GM12878 (cell line): ENCODE results near the gene ZSCAN20. TPM values are rescaled to one million over a fixed set of nuclear protein-coding genes. Genes with fewer than 3 reads are reported as not detected.
A peak's percentile ranks its signal among the peaks of the same experiment; 100 is the strongest.

Source experiments
- HDAC2 ChIP-seq: fragments of 200-600 bp; sonication (generic); IDR thresholded peaks from 2 replicates; pipeline ENCODE4 v1.6.1; 2017
- IRF4 ChIP-seq: IDR thresholded peaks from 2 replicates; pipeline ENCODE4 v1.6.1; 2011; ENCODE audit warnings: low read depth, low read length
- MXI1 ChIP-seq: fragments of 150-350 bp; IDR thresholded peaks from 2 replicates; pipeline ENCODE4 v1.6.1; 2011; ENCODE audit warnings: low read depth, mild to moderate bottlenecking, inconsistent platforms, low read length, improper control_type of control experiment
- PAX8 ChIP-seq: fragments of 450-650 bp; IDR thresholded peaks from 2 replicates; pipeline ENCODE4 v1.6.1; 2017; ENCODE audit warnings: mild to moderate bottlenecking, moderate library complexity
- POLR2AphosphoS2 ChIP-seq: IDR thresholded peaks from 2 replicates; pipeline ENCODE4 v1.6.1; 2011; ENCODE audit warnings: low read depth, mild to moderate bottlenecking, low read length, improper control_type of control experiment, moderate library complexity
- RBBP5 ChIP-seq: fragments of 200-600 bp; sonication (generic); conservative IDR thresholded peaks from 2 replicates; pipeline ENCODE4 v1.6.1; 2016
- RELB ChIP-seq: fragments of 450-650 bp; IDR thresholded peaks from 2 replicates; pipeline ENCODE4 v1.6.1; 2017; ENCODE audit warnings: low read depth, mild to moderate bottlenecking, moderate library complexity
- REST ChIP-seq: IDR thresholded peaks from 2 replicates; pipeline ENCODE4 v1.6.1; 2012; ENCODE audit warnings: mild to moderate bottlenecking, low read depth, low read length
- RFX5 ChIP-seq: IDR thresholded peaks from 2 replicates; pipeline ENCODE4 v1.6.1; 2011; ENCODE audit warnings: low read depth, low read length, improper control_type of control experiment
- SRF ChIP-seq, 2 experiments: IDR thresholded peaks; 2 replicates each; pipeline ENCODE4 v1.6.1; 2011; ENCODE audit warnings: low read depth in 2 of 2, low read length in 2 of 2, mild to moderate bottlenecking in 1 of 2, moderate library complexity in 1 of 2
- STAT1 ChIP-seq: fragments of 450-650 bp; conservative IDR thresholded peaks from 2 replicates; pipeline ENCODE4 v1.6.1; 2014; ENCODE audit warnings: antibody characterized with exemption, mild to moderate bottlenecking
- SUPT20H ChIP-seq: IDR thresholded peaks from 2 replicates; pipeline ENCODE4 v1.6.1; 2011; ENCODE audit warnings: low read depth, mild to moderate bottlenecking, low read length, moderate library complexity, borderline replicate concordance; ENCODE audit not compliant: control insufficient read depth
- ZZZ3 ChIP-seq: IDR thresholded peaks from 2 replicates; pipeline ENCODE4 v1.6.1; 2011; ENCODE audit warnings: low read depth; ENCODE audit not compliant: control insufficient read depth, insufficient read length
- polyA plus RNA-seq, 11 experiments: library from polyadenylated mRNA; depleted of rRNA in 4 of 11; unstranded in 6 of 11; stranded (reverse) in 5 of 11; fragments of >200 nt; fragmentation: Nextera tagmentation in 4 of 11; fragmentation: Illumina TruSeq in 1 of 11; extraction: Ambion mirVana in 4 of 11; extraction: Trizol in 1 of 11; gene quantifications; 1 replicate in 1 of 11; 2 replicates in 10 of 11; pipeline versions ENCODE4 v1.2.1 to v1.2.3, GENCODE V29; 2011 to 2016; ENCODE audit warnings: inconsistent platforms in 2 of 11, missing spikeins in 2 of 11, low read depth in 1 of 11
- total RNA-seq, 4 experiments: library from RNA; depleted of rRNA in 3 of 4; stranded (reverse); fragments of >200 nt in 3 of 4; fragmentation: Illumina TruSeq in 1 of 4; extraction: Trizol in 1 of 4; gene quantifications; 2 replicates each; pipeline versions ENCODE4 v1.2.1 to v1.2.3, GENCODE V29; 2013 to 2021
- TF ChIP-seq, protein P1 (sequence below): IDR thresholded peaks from 2 replicates; pipeline ENCODE4 v1.6.1; 2012; ENCODE audit warnings: improper control_type of control experiment, low read depth, low read length; ENCODE audit not compliant: insufficient replicate concordance
- TF ChIP-seq, protein P2 (sequence below): fragments of 450-650 bp; IDR thresholded peaks from 2 replicates; pipeline ENCODE4 v1.6.1; 2018; ENCODE audit warnings: mild to moderate bottlenecking, low read depth, moderate library complexity; ENCODE audit not compliant: partially characterized antibody

Gene ZSCAN20
- total and polyA plus RNA-seq, 10 of the 15 experiments (the other 5 are each of a cell fraction or from before 2014, with no cell fraction given), result 0.35 to 5.1 (median 2.4) TPM

DNA sequence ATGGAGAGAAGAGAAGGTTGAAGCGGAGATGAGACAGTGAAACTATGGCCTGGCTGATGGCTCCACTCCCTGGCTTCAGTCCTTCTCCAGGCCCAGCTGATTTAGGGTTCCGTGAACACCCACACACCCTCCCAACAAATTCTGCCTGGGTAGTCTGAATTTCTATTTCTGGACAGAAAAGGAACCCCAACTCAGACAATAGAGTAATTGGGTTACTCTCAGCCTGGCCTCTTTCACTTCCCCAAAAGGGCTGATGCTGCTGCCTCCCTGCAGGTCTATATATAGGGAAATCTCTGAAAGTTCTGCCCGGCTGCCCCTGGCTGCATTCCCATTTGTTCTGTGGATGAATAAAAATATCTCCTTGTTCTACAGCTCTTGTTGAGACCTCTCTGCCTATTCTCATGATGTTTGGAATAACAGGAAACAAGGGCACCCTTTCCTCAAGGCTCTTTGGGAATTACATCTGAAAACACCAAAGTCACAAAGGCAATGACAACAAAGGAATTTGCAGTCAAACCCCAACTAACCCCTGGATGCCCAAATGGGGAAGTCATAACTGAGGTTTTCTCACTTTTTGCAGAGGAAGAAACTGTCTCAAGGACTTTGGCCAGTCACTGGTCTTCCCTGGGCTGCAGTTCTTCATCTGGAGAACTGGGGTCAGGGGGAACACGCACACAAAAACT lies 11.4 kb upstream of the ZSCAN20 start (continued):
- no peak for TF ChIP-seq REST
- TF ChIP-seq IRF4, result peak; percentile 68; the same call in 1 of the 2 replicates
- peak; percentile 69; the same call in 1 of the 2 replicates for TF ChIP-seq PAX8
- TF ChIP-seq, protein P1, sequence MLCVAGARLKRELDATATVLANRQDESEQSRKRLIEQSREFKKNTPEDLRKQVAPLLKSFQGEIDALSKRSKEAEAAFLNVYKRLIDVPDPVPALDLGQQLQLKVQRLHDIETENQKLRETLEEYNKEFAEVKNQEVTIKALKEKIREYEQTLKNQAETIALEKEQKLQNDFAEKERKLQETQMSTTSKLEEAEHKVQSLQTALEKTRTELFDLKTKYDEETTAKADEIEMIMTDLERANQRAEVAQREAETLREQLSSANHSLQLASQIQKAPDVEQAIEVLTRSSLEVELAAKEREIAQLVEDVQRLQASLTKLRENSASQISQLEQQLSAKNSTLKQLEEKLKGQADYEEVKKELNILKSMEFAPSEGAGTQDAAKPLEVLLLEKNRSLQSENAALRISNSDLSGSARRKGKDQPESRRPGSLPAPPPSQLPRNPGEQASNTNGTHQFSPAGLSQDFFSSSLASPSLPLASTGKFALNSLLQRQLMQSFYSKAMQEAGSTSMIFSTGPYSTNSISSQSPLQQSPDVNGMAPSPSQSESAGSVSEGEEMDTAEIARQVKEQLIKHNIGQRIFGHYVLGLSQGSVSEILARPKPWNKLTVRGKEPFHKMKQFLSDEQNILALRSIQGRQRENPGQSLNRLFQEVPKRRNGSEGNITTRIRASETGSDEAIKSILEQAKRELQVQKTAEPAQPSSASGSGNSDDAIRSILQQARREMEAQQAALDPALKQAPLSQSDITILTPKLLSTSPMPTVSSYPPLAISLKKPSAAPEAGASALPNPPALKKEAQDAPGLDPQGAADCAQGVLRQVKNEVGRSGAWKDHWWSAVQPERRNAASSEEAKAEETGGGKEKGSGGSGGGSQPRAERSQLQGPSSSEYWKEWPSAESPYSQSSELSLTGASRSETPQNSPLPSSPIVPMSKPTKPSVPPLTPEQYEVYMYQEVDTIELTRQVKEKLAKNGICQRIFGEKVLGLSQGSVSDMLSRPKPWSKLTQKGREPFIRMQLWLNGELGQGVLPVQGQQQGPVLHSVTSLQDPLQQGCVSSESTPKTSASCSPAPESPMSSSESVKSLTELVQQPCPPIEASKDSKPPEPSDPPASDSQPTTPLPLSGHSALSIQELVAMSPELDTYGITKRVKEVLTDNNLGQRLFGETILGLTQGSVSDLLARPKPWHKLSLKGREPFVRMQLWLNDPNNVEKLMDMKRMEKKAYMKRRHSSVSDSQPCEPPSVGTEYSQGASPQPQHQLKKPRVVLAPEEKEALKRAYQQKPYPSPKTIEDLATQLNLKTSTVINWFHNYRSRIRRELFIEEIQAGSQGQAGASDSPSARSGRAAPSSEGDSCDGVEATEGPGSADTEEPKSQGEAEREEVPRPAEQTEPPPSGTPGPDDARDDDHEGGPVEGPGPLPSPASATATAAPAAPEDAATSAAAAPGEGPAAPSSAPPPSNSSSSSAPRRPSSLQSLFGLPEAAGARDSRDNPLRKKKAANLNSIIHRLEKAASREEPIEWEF, result peak; percentile 80
- TF ChIP-seq SUPT20H, result no peak
- no peak for TF ChIP-seq RFX5
- TF ChIP-seq POLR2AphosphoS2, result no peak
- no peak for TF ChIP-seq RBBP5
- TF ChIP-seq MXI1, result peak; percentile 47; the same call in 1 of the 2 replicates
- no peak for TF ChIP-seq HDAC2
- peak in 1 of 2 experiments; percentile 81; a peak in 2 of 4 replicates for TF ChIP-seq SRF (IDR thresholded peaks at IDR 0.05; ENCODE audit: low read depth in 2 of 2, low read length in 2 of 2)
- no peak for TF ChIP-seq STAT1
- peak; percentile 98 for TF ChIP-seq RELB
- TF ChIP-seq ZZZ3, result no peak
- TF ChIP-seq, protein P2, sequence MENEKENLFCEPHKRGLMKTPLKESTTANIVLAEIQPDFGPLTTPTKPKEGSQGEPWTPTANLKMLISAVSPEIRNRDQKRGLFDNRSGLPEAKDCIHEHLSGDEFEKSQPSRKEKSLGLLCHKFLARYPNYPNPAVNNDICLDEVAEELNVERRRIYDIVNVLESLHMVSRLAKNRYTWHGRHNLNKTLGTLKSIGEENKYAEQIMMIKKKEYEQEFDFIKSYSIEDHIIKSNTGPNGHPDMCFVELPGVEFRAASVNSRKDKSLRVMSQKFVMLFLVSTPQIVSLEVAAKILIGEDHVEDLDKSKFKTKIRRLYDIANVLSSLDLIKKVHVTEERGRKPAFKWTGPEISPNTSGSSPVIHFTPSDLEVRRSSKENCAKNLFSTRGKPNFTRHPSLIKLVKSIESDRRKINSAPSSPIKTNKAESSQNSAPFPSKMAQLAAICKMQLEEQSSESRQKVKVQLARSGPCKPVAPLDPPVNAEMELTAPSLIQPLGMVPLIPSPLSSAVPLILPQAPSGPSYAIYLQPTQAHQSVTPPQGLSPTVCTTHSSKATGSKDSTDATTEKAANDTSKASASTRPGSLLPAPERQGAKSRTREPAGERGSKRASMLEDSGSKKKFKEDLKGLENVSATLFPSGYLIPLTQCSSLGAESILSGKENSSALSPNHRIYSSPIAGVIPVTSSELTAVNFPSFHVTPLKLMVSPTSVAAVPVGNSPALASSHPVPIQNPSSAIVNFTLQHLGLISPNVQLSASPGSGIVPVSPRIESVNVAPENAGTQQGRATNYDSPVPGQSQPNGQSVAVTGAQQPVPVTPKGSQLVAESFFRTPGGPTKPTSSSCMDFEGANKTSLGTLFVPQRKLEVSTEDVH, result peak; percentile 47
